ENCODE results near the gene GRPEL1. TPM values are rescaled to one million over a fixed set of nuclear protein-coding genes. Genes with fewer than 3 reads are reported as not detected.

GRPEL1 gene
- total and polyA plus RNA-seq, 2 of the 13 experiments (the other 11 are each of a cell fraction or from before 2014, with no cell fraction given) = 32.3 to 141 TPM

- 0 out of 2 replicates have a peak, but pooled peaks have one; percentile 52 for TF ChIP-seq ZBTB10 (CRISPR knock-in tag; IDR thresholded peaks at IDR 0.05; ENCODE audit: borderline replicate concordance)
- TF ChIP-seq ZNF20 (CRISPR knock-in tag; IDR thresholded peaks at IDR 0.05) = no peak
- no peak for TF ChIP-seq DNMT1 (CRISPR knock-in tag; IDR thresholded peaks at IDR 0.05)
- TF ChIP-seq PRMT3 (CRISPR knock-in tag; IDR thresholded peaks at IDR 0.05; ENCODE audit: borderline replicate concordance, low read depth) = no peak
- no peak for TF ChIP-seq PITX1 (CRISPR knock-in tag; IDR thresholded peaks at IDR 0.05)
- no peak for TF ChIP-seq ZNF225 (CRISPR knock-in tag; IDR thresholded peaks at IDR 0.05)
- TF ChIP-seq ZFP90 (CRISPR knock-in tag; IDR thresholded peaks at IDR 0.05; ENCODE audit: borderline replicate concordance) = no peak
- TF ChIP-seq CEBPB (IDR thresholded peaks at IDR 0.05; ENCODE audit: borderline replicate concordance, low read depth, low read length) = no peak
- no peak for TF ChIP-seq JUNB (CRISPR knock-in tag; IDR thresholded peaks at IDR 0.05; ENCODE audit: borderline replicate concordance)
- TF ChIP-seq RXRB (CRISPR knock-in tag; IDR thresholded peaks at IDR 0.05; ENCODE audit: borderline replicate concordance) = no peak
- TF ChIP-seq RORA (CRISPR knock-in tag; IDR thresholded peaks at IDR 0.05) = no peak
- TF ChIP-seq NAIF1 (CRISPR knock-in tag; IDR thresholded peaks at IDR 0.05; ENCODE audit: borderline replicate concordance) = no peak
- no peak for TF ChIP-seq ASH2L (IDR thresholded peaks at IDR 0.05; ENCODE audit: insufficient read length, low read depth, low read length)
- TF ChIP-seq NFIC (IDR thresholded peaks at IDR 0.05; ENCODE audit: low read length) = no peak
- TF ChIP-seq ZNF503 (CRISPR knock-in tag; IDR thresholded peaks at IDR 0.05) = 0 out of 2 replicates have a peak, but pooled peaks have one; percentile 15
- TF ChIP-seq ZNF878 (CRISPR knock-in tag; IDR thresholded peaks at IDR 0.05) = no peak
- TF ChIP-seq ISL2 (CRISPR knock-in tag; IDR thresholded peaks at IDR 0.05) = no peak
- no peak for TF ChIP-seq ZSCAN30 (CRISPR knock-in tag; IDR thresholded peaks at IDR 0.05)
- no peak for TF ChIP-seq NCOA5 (CRISPR knock-in tag; IDR thresholded peaks at IDR 0.05)
- TF ChIP-seq SP5 (CRISPR knock-in tag; IDR thresholded peaks at IDR 0.05; ENCODE audit: borderline replicate concordance, low read depth) = no peak
- TF ChIP-seq ZNF367 (CRISPR knock-in tag; IDR thresholded peaks at IDR 0.05; ENCODE audit: borderline replicate concordance) = 0 out of 2 replicates have a peak, but pooled peaks have one; percentile 54
- no peak for TF ChIP-seq FUBP1 (CRISPR knock-in tag; IDR thresholded peaks at IDR 0.05; ENCODE audit: borderline replicate concordance)
- no peak for TF ChIP-seq ZNF18 (CRISPR knock-in tag; IDR thresholded peaks at IDR 0.05; ENCODE audit: insufficient replicate concordance)
Observed at GRCh38 chr4:7068279-7068842, 497 bp upstream of the GRPEL1 start (continued).

Data from HepG2 (cell line).